ENCODE data around the gene AXL.

- TF ChIP-seq EP300 (IDR thresholded peaks at IDR 0.05; ENCODE audit: borderline replicate concordance) (no peak), TEAD4 (IDR thresholded peaks at IDR 0.05) (no peak), FOXM1 (IDR thresholded peaks at IDR 0.05; ENCODE audit: borderline replicate concordance, low read depth) (no peak), REST (IDR thresholded peaks at IDR 0.05; ENCODE audit: low read depth) (no peak), TAF1 (IDR thresholded peaks at IDR 0.05; ENCODE audit: low read depth) (no peak), CREB1 (IDR thresholded peaks at IDR 0.05; ENCODE audit: low read depth) (no peak), USF1 (IDR thresholded peaks at IDR 0.05) (no peak), CEBPB (IDR thresholded peaks at IDR 0.05) (no peak), YY1 (IDR thresholded peaks at IDR 0.05; ENCODE audit: low read depth) (no peak)
Measured at GRCh38 chr19:41214161-41214560, 4.9 kb upstream of the AXL start.
